ENCODE data around the gene FANCB. TPM values are rescaled to one million over a fixed set of nuclear protein-coding genes. Genes with fewer than 3 reads are reported as not detected.

FANCB gene
- total RNA-seq, 2 donors from 2014 or later = 0.41 to 1.8 TPM

- Histone ChIP-seq H3K36me3 (no peaks in the 10 kb centered on the region), H3K4me3 (no peak overlapping the region), H3K9me3 (no peaks in the 10 kb centered on the region), H3K4me1 (ENCODE audit: control insufficient read depth in 1 of 2, low read depth in 2 of 2) (peaks cover 0 to 16% of the 10 kb centered on the region in 2 donors), H3K27ac (no peak overlapping the region), H3K27me3 (replicated peaks; ENCODE audit: insufficient read depth) (no peaks in the 10 kb centered on the region)
- ATAC-seq (ENCODE audit: insufficient number of reproducible peaks, low FRiP score, low read depth) = no peak
- no peak for TF ChIP-seq CTCF (IDR thresholded peaks at IDR 0.05)
- DNase-seq (ENCODE audit: low spot score) = no peak
Measured at GRCh38 chrX:14875624-14876023, 2.8 kb upstream of the FANCB start.

GRCh38 chrX:14873676-14874049, 794 bp upstream of the FANCB start:
- no peaks in the 10 kb centered on the region for H3K27me3 ChIP-seq (replicated peaks; ENCODE audit: insufficient read depth)
- no peak for ATAC-seq (ENCODE audit: insufficient number of reproducible peaks, low FRiP score, low read depth)
- H3K36me3 ChIP-seq = no peaks in the 10 kb centered on the region
- peaks cover 0 to 11% of the 10 kb centered on the region in 2 donors for H3K4me1 ChIP-seq (ENCODE audit: control insufficient read depth in 1 of 2, low read depth in 2 of 2)
- DNase-seq (ENCODE audit: low spot score) = no peak
- H3K9me3 ChIP-seq = no peaks in the 10 kb centered on the region
- H3K4me3 ChIP-seq = peak overlapping the region; percentile 87
- H3K27ac ChIP-seq = peak overlapping the region; percentile 61 to 70
- no peak for TF ChIP-seq CTCF (IDR thresholded peaks at IDR 0.05)

- Histone ChIP-seq H3K4me1 (ENCODE audit: control insufficient read depth in 1 of 2, low read depth in 2 of 2) (peaks cover 0 to 11% of the 10 kb centered on the region in 2 donors), H3K27ac (no peak overlapping the region), H3K36me3 (no peaks in the 10 kb centered on the region), H3K27me3 (replicated peaks; ENCODE audit: insufficient read depth) (no peaks in the 10 kb centered on the region), H3K9me3 (no peaks in the 10 kb centered on the region), H3K4me3 (peak overlapping the region; percentile 87)
- ATAC-seq (ENCODE audit: insufficient number of reproducible peaks, low FRiP score, low read depth) (no peak), DNase-seq (ENCODE audit: low spot score) (no peak)
- no peak for TF ChIP-seq CTCF (IDR thresholded peaks at IDR 0.05)
Measured at GRCh38 chrX:14872355-14872754, 514 bp downstream of the FANCB start.

- DNase-seq (ENCODE audit: low spot score) (no peak), ATAC-seq (ENCODE audit: insufficient number of reproducible peaks, low FRiP score, low read depth) (no peak)
- H3K4me1 ChIP-seq (ENCODE audit: control insufficient read depth in 1 of 2, low read depth in 2 of 2) = peaks cover 0 to 11% of the 10 kb centered on the region in 2 donors
- H3K9me3 ChIP-seq = no peaks in the 10 kb centered on the region
- TF ChIP-seq CTCF (IDR thresholded peaks at IDR 0.05) = no peak
- no peak overlapping the region for H3K4me3 ChIP-seq
- H3K27ac ChIP-seq = no peak overlapping the region
- no peaks in the 10 kb centered on the region for H3K36me3 ChIP-seq
- no peaks in the 10 kb centered on the region for H3K27me3 ChIP-seq (replicated peaks; ENCODE audit: insufficient read depth)
Measured at GRCh38 chrX:14871767-14872166, 1.1 kb downstream of the FANCB start.

GRCh38 chrX:14865201-14865600, 7.7 kb downstream of the FANCB start:
- H3K27ac ChIP-seq = peak overlapping the region in 1 of 2 donors; percentile 21
- no peaks in the 10 kb centered on the region for H3K9me3 ChIP-seq
- DNase-seq (ENCODE audit: low spot score) (no peak), ATAC-seq (ENCODE audit: insufficient number of reproducible peaks, low FRiP score, low read depth) (no peak)
- H3K4me3 ChIP-seq = no peak overlapping the region
- no peak for TF ChIP-seq CTCF (IDR thresholded peaks at IDR 0.05)
- H3K27me3 ChIP-seq (replicated peaks; ENCODE audit: insufficient read depth) = no peaks in the 10 kb centered on the region
- H3K36me3 ChIP-seq = no peaks in the 10 kb centered on the region
- H3K4me1 ChIP-seq (ENCODE audit: control insufficient read depth in 1 of 2, low read depth in 2 of 2) = no peaks in the 10 kb centered on the region
